ENCODE data around the gene SVIL.
"Not testable (repeated sequence)": the region's sequence is repeated elsewhere in the genome, so short reads cannot be mapped to it uniquely, and the experiment has no call there.

Gene SVIL

DNA sequence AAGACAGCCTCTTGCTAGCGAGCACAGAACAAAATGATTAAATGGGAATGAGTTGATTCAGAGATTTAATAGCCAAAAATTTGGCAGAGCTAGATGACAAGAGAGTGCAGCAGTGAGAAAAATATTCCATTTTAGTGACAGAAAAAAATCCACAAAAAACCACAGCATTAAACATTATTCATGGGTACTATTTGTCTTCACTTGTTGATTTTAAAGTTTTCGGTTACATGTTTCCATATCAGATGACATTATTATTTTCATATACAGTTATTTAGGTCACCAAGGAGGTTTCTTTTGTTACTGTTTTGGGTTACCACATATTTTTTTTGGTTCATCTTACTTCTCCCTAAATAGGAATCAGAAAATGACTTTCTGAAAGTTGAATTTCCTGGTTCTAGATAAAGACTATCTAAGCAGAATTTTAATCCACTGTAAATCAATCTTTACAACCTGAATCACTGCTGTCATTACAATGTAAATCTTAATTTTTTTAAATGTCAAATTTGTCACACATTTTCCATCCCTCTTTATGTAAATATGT, 87.9 kb downstream of the SVIL start:
- in situ Hi-C loops (cut with HindIII; ENCODE audit: low sequenced_read_pairs), result no loop called here

DNA sequence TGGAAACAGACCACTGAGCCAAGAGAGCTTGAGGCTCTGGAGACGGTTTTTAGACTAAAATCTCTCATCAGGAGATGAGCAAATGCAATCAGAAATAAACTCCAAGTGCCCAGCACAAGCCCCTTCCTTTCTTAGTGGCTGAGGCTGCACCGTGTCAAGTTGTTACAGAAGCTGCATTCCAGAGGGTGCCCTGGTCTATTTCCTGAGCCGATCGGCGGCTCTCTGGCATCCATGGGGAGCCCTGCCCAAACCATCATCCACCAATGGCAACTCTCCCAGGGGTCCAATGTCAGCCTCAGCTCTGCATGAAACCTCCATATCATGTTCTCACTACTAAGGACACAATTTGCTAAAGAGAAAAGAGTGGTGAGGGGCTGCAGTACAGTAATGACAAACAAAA, 89.6 kb downstream of the SVIL start:
- in situ Hi-C loops (cut with HindIII; ENCODE audit: low sequenced_read_pairs), result no loop called here

DNA sequence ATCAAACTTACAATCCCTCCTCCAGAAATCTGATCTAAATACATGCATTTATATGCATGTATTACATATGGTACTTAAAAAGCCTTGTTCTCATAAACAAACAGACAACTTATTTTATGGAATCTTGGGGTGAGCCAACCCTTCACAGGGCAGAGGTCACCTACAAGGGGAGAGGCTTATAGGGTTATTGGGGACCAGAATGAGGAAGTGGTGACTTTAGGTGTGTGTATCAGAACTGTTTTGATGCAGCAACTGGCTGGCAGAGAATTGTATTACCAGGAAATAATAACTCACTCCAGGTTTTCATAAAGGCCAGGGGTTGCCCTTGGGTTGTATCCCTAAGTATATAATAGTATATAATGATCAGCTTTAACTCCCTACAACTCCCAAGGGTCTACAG, 91.1 kb downstream of the SVIL start:
- in situ Hi-C loops (cut with HindIII; ENCODE audit: low sequenced_read_pairs), result no loop called here

DNA sequence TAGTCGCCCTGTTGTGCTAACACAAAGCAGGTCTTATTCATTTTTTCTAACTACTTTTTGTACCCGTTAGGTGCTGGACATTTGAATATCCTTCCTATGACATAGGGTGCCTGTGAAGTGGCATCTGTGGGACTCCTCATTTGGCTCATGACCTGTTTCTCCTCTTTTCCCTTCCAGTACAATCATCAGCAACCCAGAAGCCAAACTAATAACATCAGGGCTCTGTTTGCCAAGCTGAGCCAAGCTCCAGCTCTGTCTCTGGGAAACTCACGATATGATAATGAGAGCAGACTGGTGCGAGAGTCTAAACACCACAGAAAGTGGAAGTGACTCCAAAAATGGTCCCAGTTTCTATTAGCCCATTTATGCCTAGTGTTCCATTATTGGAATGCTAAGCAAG, 92.0 kb downstream of the SVIL start:
- in situ Hi-C loops (cut with HindIII; ENCODE audit: low sequenced_read_pairs), result no loop called here

DNA sequence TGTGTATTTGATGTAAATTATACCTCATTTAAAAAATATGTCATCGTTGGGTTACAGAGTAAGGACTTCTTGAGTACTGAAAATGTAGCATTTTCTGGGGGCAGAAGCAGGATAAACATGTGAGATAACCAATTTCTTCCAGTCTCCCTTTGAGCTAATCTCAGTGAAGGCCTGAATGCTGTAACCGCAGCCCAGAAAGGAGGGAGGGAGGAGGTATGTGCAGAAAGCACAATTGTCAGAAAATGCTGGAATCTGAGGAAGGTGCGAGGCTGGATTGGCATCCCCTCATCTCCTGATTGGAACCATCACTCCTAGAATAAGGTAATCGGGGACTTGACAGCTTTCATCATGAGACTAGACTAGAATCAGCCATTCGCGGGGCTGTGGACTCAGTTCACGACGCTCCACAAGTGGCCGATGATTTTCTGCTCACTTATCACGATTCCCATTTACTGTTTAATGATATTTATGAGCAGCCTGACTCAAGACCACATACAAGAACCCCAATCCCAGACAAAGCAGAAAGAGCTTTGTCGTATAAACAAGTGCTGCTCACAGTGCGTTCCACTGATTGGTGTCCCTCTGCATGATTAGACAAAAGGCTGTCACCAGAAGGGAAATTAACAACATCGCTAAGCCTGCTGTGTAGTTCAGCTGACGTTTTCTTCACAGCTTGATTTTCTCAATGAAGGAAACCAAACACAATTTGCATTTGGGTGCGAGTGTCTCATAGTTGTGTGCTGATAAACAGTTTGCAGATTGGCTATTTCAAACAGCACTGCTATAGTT, 93.2 kb downstream of the SVIL start:
- in situ Hi-C loops (cut with HindIII; ENCODE audit: low sequenced_read_pairs), result no loop called here

DNA sequence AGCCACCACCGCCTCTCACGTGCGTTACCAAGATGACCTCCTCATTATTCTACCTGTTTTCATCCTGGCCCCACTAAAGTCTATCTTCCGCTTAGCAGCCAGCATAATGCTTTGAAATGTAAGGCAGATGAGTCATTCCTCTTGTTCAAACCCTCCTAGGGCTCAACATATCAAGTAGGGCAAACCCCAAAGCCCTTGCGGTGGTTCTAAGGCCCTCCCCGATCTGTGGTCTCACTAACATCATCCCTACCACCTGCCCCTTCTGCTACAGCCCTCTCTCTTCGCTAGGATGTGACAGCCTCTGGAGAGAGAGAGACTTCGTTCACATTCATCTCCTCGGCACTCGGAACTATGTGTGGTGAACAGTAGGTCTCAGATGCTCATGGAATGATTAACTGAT, 94.8 kb downstream of the SVIL start:
- in situ Hi-C loops (cut with HindIII; ENCODE audit: low sequenced_read_pairs), result no loop called here

DNA sequence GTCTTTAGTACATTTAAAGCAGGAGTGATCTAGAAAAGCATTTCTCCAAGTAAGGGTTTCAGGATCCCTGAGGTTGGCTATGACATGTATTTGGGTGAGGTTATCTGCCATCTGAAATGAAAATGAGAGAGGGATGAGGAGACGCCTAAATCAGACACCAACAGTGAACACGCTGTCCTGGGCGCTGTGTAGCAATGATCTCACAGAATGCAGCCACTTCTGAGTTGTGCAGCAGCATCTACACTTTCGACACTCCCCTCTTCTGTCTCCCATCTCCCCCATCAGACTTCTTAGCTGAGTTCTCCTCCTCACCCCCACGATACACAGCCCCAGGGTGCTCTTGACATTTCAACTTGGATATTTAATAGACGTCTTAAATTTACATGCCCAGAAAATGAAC, 95.4 kb downstream of the SVIL start:
- in situ Hi-C loops (cut with HindIII; ENCODE audit: low sequenced_read_pairs), result no loop called here

DNA sequence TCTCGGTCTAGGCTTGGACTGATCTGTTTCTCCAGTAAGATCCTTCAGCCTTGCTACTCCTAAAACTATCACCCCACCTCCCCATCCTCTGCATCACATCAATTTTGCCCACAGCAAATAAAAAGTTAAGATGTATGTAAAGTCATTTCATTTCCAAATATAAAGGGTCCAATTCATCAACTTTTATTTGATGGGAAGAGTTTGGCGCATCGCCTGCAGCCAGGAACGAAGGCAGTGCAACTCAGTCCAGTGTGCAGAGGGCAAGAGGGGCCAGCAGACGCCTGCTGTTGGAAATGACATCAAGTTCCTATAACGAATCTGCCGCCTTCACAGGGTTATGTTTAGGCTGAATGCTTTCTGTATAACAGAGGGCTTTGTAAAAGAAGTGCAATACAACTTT, 97.0 kb downstream of the SVIL start:
- in situ Hi-C loops (cut with HindIII; ENCODE audit: low sequenced_read_pairs), result no loop called here

DNA sequence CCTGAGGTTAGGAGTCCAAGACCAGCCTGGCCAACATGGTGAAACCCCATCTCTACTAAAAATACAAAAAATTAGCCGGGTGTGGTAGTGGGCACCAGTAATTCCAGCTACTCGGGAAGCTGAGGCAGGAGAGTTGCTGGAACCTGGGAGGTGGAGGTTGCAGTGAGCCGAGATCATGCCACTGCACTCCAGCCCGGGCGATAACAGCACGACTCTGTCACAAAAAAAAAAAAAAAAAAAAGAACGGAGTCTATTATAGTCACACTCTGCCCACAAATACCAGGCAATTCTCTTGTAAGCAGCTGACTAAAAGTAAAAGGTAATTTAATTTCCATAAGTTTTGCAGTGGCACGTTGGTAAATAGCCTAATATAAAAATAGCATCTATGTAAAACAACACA, 98.1 kb downstream of the SVIL start:
- in situ Hi-C loops (cut with HindIII; ENCODE audit: low sequenced_read_pairs), result not testable (repeated sequence)

DNA sequence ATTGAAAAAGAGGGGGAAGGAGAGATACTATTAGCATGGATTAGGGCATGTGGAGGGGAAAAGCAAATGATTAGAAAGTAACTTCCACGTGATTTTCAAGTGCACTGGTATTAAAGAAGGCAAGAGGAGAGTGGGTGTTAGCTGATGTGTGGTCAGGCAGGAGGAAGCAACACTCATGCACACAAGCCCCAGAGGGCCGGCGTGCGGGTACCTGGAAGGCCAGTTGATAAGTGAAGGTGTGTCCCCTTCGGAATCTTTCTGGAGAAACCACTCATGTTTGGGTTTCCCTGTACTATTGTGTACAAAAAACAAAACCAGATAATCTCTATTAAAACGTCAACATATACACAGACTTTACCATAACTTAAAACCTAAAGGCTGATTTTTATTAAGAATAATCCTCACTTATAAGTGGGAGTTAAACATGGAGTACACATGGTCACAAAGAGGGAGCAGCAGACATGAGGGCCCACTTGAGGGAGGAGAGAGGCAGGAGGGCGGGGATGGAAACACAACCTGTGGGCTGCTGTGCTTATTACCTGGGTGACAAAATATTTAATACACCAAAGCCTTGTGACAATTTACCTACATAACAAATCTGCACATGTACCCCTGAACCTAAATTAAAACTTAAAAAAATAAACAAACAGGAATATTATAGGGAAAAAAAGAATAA, 98.9 kb downstream of the SVIL start:
- in situ Hi-C loops (cut with HindIII; ENCODE audit: low sequenced_read_pairs), result no loop called here

DNA sequence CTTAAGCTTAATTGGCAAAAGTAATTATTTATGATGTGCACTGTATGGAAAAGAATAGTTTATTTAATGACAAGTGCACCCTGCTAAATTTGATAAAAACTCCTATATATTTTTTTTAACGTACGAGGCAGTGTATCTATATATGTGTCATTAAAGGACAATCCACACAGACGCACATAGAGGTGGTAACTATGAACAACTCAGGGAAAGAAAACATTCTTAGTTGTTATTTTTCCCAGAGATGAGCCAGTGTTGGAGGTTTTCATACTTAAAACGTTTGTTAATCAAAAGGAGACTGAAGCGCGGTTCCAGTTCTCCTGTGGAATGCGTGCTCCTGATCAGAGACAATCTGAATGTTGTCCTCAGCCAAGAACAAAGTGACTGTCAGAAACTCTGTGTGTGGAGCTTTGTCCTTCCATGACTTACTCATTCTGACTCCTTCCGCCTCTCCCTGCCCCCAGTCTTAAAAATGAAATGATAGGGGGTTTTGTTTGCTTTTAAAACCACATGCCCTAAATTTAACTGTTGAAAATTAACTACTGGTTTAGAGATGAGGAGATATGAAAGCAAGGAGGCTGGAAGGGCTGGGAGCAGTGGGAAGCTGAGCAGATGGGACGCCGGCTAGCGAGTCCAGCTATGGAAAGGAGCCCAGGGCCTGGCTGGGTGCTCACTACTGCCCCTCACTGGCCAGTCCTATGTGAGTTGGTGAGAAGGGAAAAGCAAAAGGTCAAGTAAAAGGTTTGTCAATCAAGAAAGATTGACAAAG, 99.6 kb downstream of the SVIL start:
- in situ Hi-C loops (cut with HindIII; ENCODE audit: low sequenced_read_pairs), result no loop called here

DNA sequence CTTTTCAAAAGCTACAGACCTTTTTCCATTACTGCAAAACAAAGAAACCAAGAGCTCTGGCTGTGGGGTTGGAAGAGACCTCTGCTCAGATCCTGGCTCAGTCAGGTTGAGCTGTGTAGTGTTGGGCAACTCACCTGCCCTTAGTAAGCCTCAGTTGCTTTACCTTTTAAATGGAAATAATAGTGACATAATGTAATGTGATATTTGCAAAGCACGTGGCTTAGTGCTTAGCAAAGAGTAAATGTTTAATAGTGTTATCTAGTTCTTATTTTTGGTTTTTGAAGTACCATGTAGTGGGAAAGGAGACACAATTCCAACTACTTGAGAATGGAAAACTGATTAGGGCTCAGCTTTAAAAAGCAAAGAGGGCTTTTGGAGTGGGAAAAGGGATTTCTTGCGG, 100.2 kb downstream of the SVIL start:
- in situ Hi-C loops (cut with HindIII; ENCODE audit: low sequenced_read_pairs), result no loop called here

DNA sequence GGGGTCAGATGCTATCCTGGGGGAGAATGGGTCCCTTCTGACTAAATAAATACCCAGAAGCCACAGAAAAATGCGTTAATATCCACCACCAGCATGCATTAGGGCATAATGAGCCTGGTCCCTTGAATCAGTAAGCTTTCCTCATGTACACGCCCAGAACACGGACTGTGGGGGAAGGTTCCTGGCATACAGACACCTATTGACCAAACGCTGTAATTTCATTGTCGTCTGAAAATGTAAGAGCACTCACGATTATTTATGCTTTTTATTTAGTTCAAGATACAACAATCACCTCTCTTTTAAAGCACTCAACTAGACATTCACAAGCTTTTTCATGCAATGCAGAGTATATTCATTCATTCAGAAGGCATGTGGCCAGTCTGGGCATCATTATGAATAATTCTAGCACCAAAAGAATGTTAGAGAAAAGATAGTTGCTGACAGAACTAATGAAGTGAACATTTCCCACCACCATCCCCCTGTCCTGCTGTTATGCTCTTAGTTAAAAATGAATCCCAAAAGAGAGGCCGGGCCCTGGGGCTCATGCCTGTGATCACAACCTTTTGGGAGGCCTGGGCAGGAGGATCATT, 101.0 kb downstream of the SVIL start:
- in situ Hi-C loops (cut with HindIII; ENCODE audit: low sequenced_read_pairs), result no loop called here

DNA sequence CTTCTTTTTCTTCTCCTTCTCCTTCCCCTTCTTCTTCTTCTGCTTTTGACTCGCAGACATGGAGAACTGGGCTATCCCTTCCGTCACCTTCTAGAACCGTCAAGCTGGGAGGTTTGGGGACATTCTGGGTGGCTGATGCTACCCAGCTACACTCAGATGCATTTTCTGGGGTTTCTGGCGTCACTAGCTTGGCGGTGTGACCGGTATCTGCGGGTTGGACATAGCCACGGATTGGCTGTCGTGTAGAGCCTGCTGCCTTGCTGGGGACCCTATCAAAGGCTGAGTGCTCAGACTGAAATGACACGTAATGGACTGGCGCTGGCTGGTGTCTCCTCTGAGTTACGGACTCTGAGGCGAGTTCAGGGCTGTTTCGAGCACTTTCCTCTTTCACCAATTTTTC, 101.7 kb downstream of the SVIL start:
- in situ Hi-C loops (cut with HindIII; ENCODE audit: low sequenced_read_pairs), result no loop called here

DNA sequence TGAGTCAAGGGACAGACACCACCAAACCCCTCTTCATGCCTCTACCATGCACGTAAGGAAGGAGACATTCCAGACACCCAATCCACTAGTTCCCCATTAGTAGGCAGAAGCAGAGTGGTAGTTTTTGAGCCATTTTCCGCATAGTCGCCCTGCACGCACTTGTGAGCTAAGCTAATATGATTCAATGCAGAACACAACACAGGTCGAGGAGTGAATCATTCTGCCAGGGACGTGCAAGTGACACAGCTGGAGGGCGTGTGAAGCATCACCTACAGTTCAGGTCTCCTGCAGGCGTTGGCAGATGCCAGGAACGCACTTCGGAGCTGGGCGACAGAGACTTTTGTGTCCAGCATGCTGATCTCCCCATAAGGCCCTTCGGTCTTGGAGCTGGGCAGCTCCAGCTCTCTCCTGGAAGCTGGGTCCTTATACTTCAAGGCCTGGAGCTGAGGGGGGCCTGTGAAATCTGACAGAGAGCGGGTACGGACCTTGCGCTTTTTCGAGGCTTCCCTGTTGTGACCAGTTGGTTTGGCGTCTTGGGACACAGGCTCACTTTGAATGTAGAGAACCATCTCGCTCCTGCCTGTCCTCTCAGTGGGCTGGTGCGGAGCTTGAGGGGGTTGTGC, 102.4 kb downstream of the SVIL start:
- in situ Hi-C loops (cut with HindIII; ENCODE audit: low sequenced_read_pairs), result no loop called here

DNA sequence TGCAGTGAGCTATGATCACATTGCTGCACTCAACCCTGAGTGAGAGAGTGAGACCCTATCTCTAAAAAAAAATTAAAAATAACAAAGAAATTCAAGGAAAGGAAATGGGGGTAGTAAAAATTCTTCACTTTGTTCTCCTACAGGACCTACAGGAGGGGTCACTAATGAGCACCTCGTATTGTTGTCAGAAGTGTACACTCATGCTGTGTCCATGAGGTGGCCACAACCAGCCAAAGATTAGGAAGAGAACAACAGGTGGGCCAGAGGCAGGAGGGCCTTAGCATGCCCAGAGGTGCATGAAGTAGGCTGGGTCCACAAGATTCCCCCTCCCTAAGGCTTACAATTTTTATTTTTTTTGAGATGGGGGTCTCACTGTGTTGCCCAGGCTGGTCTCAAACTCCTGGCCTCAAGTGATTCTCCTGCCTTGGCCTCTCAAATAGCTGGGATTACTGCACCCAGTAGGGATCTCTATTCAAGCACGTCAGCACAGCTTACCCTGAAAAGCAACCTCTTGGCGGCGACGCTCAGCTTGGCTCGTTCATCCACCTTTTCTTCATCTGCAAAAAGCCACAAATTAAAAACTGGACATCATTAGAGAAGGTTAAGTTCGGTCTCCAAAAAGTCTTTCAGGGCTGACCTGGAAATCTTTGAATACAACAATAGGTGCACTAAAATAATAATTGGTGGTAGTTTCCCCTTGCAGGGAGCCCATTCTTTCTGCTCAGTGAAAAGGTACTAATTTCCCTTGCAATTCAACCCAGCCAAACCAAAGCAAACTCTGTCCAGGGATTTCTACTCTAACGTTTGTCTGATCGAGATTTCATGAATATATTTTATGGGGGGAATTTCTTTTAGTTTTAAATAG, 104.4 kb downstream of the SVIL start:
- in situ Hi-C loops (cut with HindIII; ENCODE audit: low sequenced_read_pairs), result no loop called here

DNA sequence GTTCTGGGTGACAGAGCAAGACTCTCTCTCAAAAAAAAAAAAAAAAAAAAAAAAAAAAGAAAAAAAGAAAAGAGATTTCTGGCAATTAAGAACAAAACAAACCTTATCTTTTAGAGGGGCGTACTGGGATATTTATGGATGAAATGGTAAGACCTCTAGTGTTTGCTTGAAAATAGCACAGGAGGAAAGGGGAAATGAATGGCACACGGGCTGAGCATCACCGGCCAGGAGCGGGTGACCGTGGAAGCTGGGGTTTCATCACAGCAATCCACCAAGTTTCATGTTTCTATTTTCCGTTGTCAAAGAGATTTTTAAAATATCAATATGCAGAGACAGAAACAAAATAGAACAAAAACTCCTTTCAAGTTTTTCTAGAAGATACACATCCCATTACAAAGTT, 105.6 kb downstream of the SVIL start:
- in situ Hi-C loops (cut with HindIII; ENCODE audit: low sequenced_read_pairs), result no loop called here

DNA sequence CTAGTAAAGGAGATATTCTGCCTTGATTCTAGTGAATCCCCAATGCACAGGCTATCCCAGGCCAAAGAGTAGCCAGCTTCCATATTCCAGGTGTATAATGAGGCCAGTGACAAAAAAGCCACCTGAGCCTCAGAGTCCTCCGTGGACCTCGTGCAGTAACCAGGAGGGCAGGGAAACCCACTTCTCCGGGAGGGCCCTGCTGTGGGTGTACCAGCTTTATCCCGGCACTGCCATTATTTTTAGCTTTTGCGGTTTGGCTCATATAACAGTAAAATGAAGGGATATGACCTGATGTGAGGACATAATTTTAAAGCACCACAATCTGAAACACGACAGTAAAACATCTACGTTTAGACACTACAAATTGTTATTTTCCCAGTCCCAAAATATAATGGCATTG, 109.0 kb downstream of the SVIL start:
- in situ Hi-C loops (cut with HindIII; ENCODE audit: low sequenced_read_pairs), result no loop called here

DNA sequence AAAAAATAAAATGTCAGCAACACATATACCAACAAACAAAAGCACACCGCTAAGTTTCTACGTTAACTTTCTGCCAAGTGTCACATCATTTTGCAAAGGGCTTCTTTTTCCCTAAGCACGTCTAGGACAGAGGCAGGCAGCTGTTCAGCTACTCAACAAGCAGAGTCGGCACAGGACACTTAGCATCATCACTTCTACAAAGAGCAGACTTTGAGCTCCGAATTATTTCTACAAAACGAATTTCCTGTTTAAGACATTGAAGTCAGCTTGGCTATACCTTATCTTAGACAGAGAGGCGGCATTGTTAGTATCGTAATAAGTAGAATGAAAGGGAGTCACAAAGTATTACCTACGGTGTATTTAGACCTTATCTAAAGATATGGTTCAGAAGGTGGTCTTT, 110.1 kb downstream of the SVIL start:
- in situ Hi-C loops (cut with HindIII; ENCODE audit: low sequenced_read_pairs), result loop anchor here (5.0 kb wide), 1 partner anchor 63 kb away; no protein-coding TSS in a partner anchor

DNA sequence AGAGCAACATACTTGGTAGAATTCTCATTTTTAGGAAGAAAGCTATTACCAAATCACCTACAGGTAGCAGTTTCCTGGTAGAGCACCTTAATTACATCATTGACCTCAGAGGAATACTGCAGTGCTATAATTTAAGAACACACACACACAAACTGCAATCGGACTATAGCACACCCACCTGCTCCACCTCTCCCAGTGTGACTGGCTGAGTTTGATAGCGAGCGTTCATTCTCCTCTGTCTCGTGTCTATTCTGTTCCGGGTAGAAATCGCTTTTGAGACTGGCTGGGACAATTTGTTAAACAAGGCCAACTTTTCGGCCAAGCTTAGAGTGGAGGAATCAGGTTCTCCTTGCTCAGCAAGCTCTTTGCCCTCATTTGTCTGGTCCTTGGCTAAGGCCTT, 110.5 kb downstream of the SVIL start:
- in situ Hi-C loops (cut with HindIII; ENCODE audit: low sequenced_read_pairs), result loop anchor here (5.0 kb wide), 1 partner anchor 63 kb away; no protein-coding TSS in a partner anchor
